Measurements from ENCODE around the gene TMEM139. TPM values are rescaled to one million over a fixed set of nuclear protein-coding genes. Genes with fewer than 3 reads are reported as not detected.

TMEM139 gene
- total RNA-seq, 1 experiment from 2014 or later, result 0.85 TPM

DNA sequence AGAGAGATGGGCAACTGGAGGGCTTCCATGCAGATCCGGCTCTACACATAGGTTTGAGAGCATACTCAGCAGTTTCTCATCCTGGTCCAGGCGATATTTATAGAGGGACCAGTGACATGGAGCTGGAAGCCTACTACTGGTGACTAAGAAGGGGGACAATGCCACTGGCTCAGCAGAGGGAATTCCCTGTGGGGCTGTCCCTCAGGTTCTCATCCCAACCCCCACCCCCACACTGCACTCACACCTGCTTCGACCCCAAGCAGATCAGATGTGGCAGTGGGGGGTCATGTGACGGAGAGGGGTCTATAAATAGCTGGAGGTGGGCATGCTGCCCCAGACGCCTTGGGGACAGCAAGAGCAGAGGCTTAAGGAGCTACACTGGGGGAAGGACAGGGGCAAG, 31.0 kb downstream of the TMEM139 start, which contains the start of gene CLCN1:
Gene CLCN1 (plus strand): TSS at position 336 of the 400 bp plus-strand sequence. CDS start 102 bp downstream, outside the sequence.
- Histone ChIP-seq H3K23ac (ENCODE audit: insufficient read length, low read depth, low read length) (no peak within 1 kb of the TSS), H2BK120ac (ENCODE audit: low read depth, low read length, poor library complexity, severe bottlenecking) (no peak within 1 kb of the TSS), H3K23me2 (ENCODE audit: insufficient read length, low read depth, low read length, poor library complexity, severe bottlenecking) (no peaks in the 10 kb centered on the region), H3K18ac (ENCODE audit: insufficient read length, low read depth, low read length) (no peak within 1 kb of the TSS), H3K4ac (ENCODE audit: low read depth, low read length) (no peak within 1 kb of the TSS), H3T11ph (ENCODE audit: low read length) (no peak within 1 kb of the TSS), H3K9ac (ENCODE audit: extremely low read depth, insufficient read length, low read length) (no peak within 1 kb of the TSS), H2BK5ac (ENCODE audit: insufficient read length, low read length) (no peak within 1 kb of the TSS), H4K8ac (replicated peaks; ENCODE audit: insufficient read length, low read depth, low read length) (no peak within 1 kb of the TSS), H3K9me3 (ENCODE audit: control insufficient read depth, low read depth, low read length) (no peaks in the 10 kb centered on the region), H3K14ac (ENCODE audit: insufficient read depth, low read length) (no peak within 1 kb of the TSS; the same call in 1 of the 2 replicates), H2BK15ac (ENCODE audit: low read depth, low read length) (no peak within 1 kb of the TSS), H3K27me3 (ENCODE audit: insufficient read depth, low read length) (no peaks in the 10 kb centered on the region), H2BK20ac (ENCODE audit: low read depth, low read length, poor library complexity, severe bottlenecking) (no peak within 1 kb of the TSS), H3K79me2 (ENCODE audit: insufficient read depth, low read length) (no peaks in the 10 kb centered on the region), H4K5ac (ENCODE audit: insufficient read length, low read depth, low read length) (no peak within 1 kb of the TSS), H3K4me1 (ENCODE audit: insufficient read depth, low read length) (no peaks in the 10 kb centered on the region), H4K20me1 (ENCODE audit: control insufficient read depth, insufficient read depth, insufficient read length) (no peaks in the 10 kb centered on the region), H3K79me1 (ENCODE audit: insufficient read depth, low read depth, low read length, poor library complexity, severe bottlenecking) (no peaks in the 10 kb centered on the region), H2BK12ac (ENCODE audit: insufficient read length, low read depth, low read length) (no peak within 1 kb of the TSS), H2AK5ac (ENCODE audit: insufficient read length, low read length) (no peak within 1 kb of the TSS), H4K91ac (ENCODE audit: insufficient read length, low read depth, low read length) (no peak within 1 kb of the TSS), H2AFZ (ENCODE audit: low read length) (no peak within 1 kb of the TSS), H3K4me2 (ENCODE audit: insufficient read depth, insufficient read length, low read length) (no peak within 1 kb of the TSS), H3K27ac (ENCODE audit: insufficient read length, low read depth, low read length) (no peak within 1 kb of the TSS), H3K56ac (ENCODE audit: insufficient read length, low read depth, low read length) (no peak within 1 kb of the TSS)
- H3K36me3 Mint-ChIP-seq (ENCODE audit: insufficient read depth in 1 of 3, low read depth in 3 of 3), result no peaks in the 10 kb centered on the region
- H3K27me3 Mint-ChIP-seq (ENCODE audit: low read depth), result peaks cover 4% of the 10 kb centered on the region
- no peak for DNase-seq
- TF ChIP-seq CTCF (conservative IDR thresholded peaks at IDR 0.05), result no peak
- no CpG with 5 or more reads among the region's 5 CpGs for WGBS (ENCODE audit: extremely low coverage, insufficient read length, low lambda C conversion rate)
- H3K4me3 Mint-ChIP-seq, result no peak within 1 kb of the TSS; a peak in 1 of 5 replicates
- peak within 1 kb of the TSS in 1 of 3 experiments; percentile 90; a peak in 1 of 7 replicates for H3K27ac Mint-ChIP-seq
- peaks cover 0 to 11% of the 10 kb centered on the region in 2 experiments; a peak in 2 of 4 replicates for H3K4me1 Mint-ChIP-seq
- no peaks in the 10 kb centered on the region for H3K9me3 Mint-ChIP-seq
